ENCODE data around the gene SEC62.

The SEC62 gene

GRCh38 chr3:169966951-169967915 is 626 bp downstream of the SEC62 start:
- peaks cover 37% of the 10 kb centered on the region for H3K4me1 ChIP-seq (ENCODE audit: low read length)
- peaks cover 64% of the 10 kb centered on the region for H3K79me2 ChIP-seq (ENCODE audit: low read length)
- H3K9me2 ChIP-seq (replicated peaks; ENCODE audit: insufficient read depth, low read length) = no peaks in the 10 kb centered on the region
- peaks cover 26% of the 10 kb centered on the region; the same call in 1 of the 2 replicates for H4K20me1 ChIP-seq (ENCODE audit: insufficient read depth, low read length)
- H3K9me3 ChIP-seq (replicated peaks; ENCODE audit: insufficient read depth, low read length) = no peaks in the 10 kb centered on the region
- peak overlapping the region; percentile 81 for H2AFZ ChIP-seq (ENCODE audit: low read length)
- H3K36me3 ChIP-seq (replicated peaks; ENCODE audit: insufficient read depth, low read length) = no peaks in the 10 kb centered on the region
- no peaks in the 10 kb centered on the region for H3K27me3 ChIP-seq (replicated peaks; ENCODE audit: insufficient read depth, low read length)
- H3K4me3 ChIP-seq (ENCODE audit: low read length) = peak overlapping the region; percentile 73
- TF ChIP-seq EZH2 (optimal IDR thresholded peaks at IDR 0.05; ENCODE audit: low read depth, low read length) (no peak), CTCF (IDR thresholded peaks at IDR 0.05; ENCODE audit: low read length) (no peak), EZH2phosphoT487 (IDR thresholded peaks at IDR 0.05; ENCODE audit: low read length) (no peak)
- H3K27ac ChIP-seq (ENCODE audit: low read length) = peak overlapping the region; percentile 60; the same call in 1 of the 2 replicates
- peaks cover 17% of the 10 kb centered on the region for H3F3A ChIP-seq (ENCODE audit: insufficient read depth, low read length)
- DNase-seq = peak; percentile 43
- H3K4me2 ChIP-seq (ENCODE audit: low read depth, low read length) = peak overlapping the region; percentile 89
- H3K9ac ChIP-seq (ENCODE audit: low read length) = peak overlapping the region; percentile 70

GRCh38 chr3:169968224-169968885 is 1.7 kb downstream of the SEC62 start:
- Histone ChIP-seq H3K4me1 (ENCODE audit: low read length) (peaks cover 37% of the 10 kb centered on the region), H3F3A (ENCODE audit: insufficient read depth, low read length) (peaks cover 17% of the 10 kb centered on the region), H3K4me2 (ENCODE audit: low read depth, low read length) (peak overlapping the region; percentile 89), H3K27ac (ENCODE audit: low read length) (no peak overlapping the region), H3K27me3 (replicated peaks; ENCODE audit: insufficient read depth, low read length) (no peaks in the 10 kb centered on the region), H3K36me3 (replicated peaks; ENCODE audit: insufficient read depth, low read length) (no peaks in the 10 kb centered on the region; the same call in 1 of the 2 replicates), H4K20me1 (ENCODE audit: insufficient read depth, low read length) (peaks cover 26% of the 10 kb centered on the region; the same call in 1 of the 2 replicates), H3K9me2 (replicated peaks; ENCODE audit: insufficient read depth, low read length) (no peaks in the 10 kb centered on the region), H3K9me3 (replicated peaks; ENCODE audit: insufficient read depth, low read length) (no peaks in the 10 kb centered on the region), H3K9ac (ENCODE audit: low read length) (peak overlapping the region; percentile 70; the same call in 1 of the 2 replicates), H2AFZ (ENCODE audit: low read length) (no peak overlapping the region), H3K79me2 (ENCODE audit: low read length) (peaks cover 76% of the 10 kb centered on the region), H3K4me3 (ENCODE audit: low read length) (peak overlapping the region; percentile 73)
- DNase-seq = no peak
- TF ChIP-seq EZH2phosphoT487 (IDR thresholded peaks at IDR 0.05; ENCODE audit: low read length) = no peak
- TF ChIP-seq EZH2 (optimal IDR thresholded peaks at IDR 0.05; ENCODE audit: low read depth, low read length) = no peak
- no peak for TF ChIP-seq CTCF (IDR thresholded peaks at IDR 0.05; ENCODE audit: low read length)

GRCh38 chr3:169969174-169970095 is 2.8 kb downstream of the SEC62 start:
- H3F3A ChIP-seq (ENCODE audit: insufficient read depth, low read length) = peaks cover 17% of the 10 kb centered on the region
- no peaks in the 10 kb centered on the region for H3K9me3 ChIP-seq (replicated peaks; ENCODE audit: insufficient read depth, low read length)
- peaks cover 86% of the 10 kb centered on the region for H3K79me2 ChIP-seq (ENCODE audit: low read length)
- H3K4me2 ChIP-seq (ENCODE audit: low read depth, low read length) = 0 out of 2 replicates have a peak overlapping the region, but pooled peaks have one; percentile 89
- peaks cover 37% of the 10 kb centered on the region for H3K4me1 ChIP-seq (ENCODE audit: low read length)
- H2AFZ ChIP-seq (ENCODE audit: low read length) = no peak overlapping the region
- H3K36me3 ChIP-seq (replicated peaks; ENCODE audit: insufficient read depth, low read length) = no peaks in the 10 kb centered on the region; the same call in 1 of the 2 replicates
- DNase-seq = no peak
- H4K20me1 ChIP-seq (ENCODE audit: insufficient read depth, low read length) = peaks cover 30% of the 10 kb centered on the region
- H3K4me3 ChIP-seq (ENCODE audit: low read length) = no peak overlapping the region
- no peaks in the 10 kb centered on the region for H3K27me3 ChIP-seq (replicated peaks; ENCODE audit: insufficient read depth, low read length)
- no peak overlapping the region for H3K27ac ChIP-seq (ENCODE audit: low read length)
- no peak for TF ChIP-seq EZH2 (optimal IDR thresholded peaks at IDR 0.05; ENCODE audit: low read depth, low read length)
- no peak for TF ChIP-seq CTCF (IDR thresholded peaks at IDR 0.05; ENCODE audit: low read length)
- TF ChIP-seq EZH2phosphoT487 (IDR thresholded peaks at IDR 0.05; ENCODE audit: low read length) = no peak
- H3K9me2 ChIP-seq (replicated peaks; ENCODE audit: insufficient read depth, low read length) = no peaks in the 10 kb centered on the region
- no peak overlapping the region for H3K9ac ChIP-seq (ENCODE audit: low read length)

Measured in MM.1S (cell line).